ENCODE data around the gene PCDH15.

DNA sequence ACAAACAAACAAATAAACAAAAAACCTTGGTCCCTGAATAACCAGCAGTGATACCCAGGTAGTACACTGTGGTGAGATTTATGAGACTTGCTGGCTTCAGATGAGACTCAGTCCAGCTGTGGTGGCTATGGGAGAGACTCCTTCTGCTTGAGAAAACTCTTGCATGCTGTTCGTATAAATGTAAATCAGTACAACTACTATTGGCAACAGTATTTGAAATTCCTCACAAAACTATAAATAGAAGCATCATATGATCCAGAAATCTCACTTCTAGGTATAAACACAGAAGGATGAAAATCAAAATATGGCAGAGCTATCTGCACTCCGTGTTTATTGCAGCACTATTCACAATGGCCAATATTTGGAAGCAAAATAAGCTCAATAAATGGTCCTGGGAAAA lies 692.1 kb downstream of the PCDH15 start:
- TF ChIP-seq, protein P1, sequence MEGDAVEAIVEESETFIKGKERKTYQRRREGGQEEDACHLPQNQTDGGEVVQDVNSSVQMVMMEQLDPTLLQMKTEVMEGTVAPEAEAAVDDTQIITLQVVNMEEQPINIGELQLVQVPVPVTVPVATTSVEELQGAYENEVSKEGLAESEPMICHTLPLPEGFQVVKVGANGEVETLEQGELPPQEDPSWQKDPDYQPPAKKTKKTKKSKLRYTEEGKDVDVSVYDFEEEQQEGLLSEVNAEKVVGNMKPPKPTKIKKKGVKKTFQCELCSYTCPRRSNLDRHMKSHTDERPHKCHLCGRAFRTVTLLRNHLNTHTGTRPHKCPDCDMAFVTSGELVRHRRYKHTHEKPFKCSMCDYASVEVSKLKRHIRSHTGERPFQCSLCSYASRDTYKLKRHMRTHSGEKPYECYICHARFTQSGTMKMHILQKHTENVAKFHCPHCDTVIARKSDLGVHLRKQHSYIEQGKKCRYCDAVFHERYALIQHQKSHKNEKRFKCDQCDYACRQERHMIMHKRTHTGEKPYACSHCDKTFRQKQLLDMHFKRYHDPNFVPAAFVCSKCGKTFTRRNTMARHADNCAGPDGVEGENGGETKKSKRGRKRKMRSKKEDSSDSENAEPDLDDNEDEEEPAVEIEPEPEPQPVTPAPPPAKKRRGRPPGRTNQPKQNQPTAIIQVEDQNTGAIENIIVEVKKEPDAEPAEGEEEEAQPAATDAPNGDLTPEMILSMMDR (IDR thresholded peaks at IDR 0.05 in 4 of 5, conservative IDR thresholded peaks at IDR 0.05 in 1 of 5): no peak
- TF ChIP-seq POLR2A (IDR thresholded peaks at IDR 0.05): no peak
